Thoracic aorta endothelial cell (primary cell): ENCODE data around the gene NCR2. TPM values are rescaled to one million over a fixed set of nuclear protein-coding genes. Genes with fewer than 3 reads are reported as not detected.

Experiments used
- small RNA-seq: library from RNA; depleted of rRNA; stranded (forward); fragments of <200 nt; gene quantifications from one replicate; pipeline ENCODE3, GENCODE V24; 2012
- total RNA-seq: library from RNA; depleted of rRNA; stranded (reverse); fragments of >200 nt; gene quantifications from 2 replicates; pipeline ENCODE4 v1.2.3, GENCODE V29; 2012

Gene NCR2
- total RNA-seq: not detected in 2 replicates

GRCh38 chr6:41335296-41335695, at the start of gene NCR2:
NCR2 (plus strand) TSS chr6:41335608; CDS start chr6:41335877, 269 bp downstream.

GRCh38 chr6:41286544-41287346, 48.7 kb upstream of the NCR2 start, which contains the start of gene TREM1:
TREM1 (minus strand) TSS chr6:41286682; CDS start chr6:41286655, 27 bp downstream.

Small RNA genes lying within 50 kb of the gene (small RNA-seq; reads per million reads assigned to genes)
- gene RNU6-643P: not detected

Other genes with a start within 250 kb of the NCR2 start
- gene TREML1, start 181.3 kb upstream of the NCR2 start, total RNA-seq: not detected in 2 replicates
- gene TREM2, start 172.5 kb upstream of the NCR2 start, total RNA-seq: not detected in 2 replicates
- not detected in 2 replicates for gene TREML2, start 134.5 kb upstream of the NCR2 start, total RNA-seq
- gene TREML4, start 107.3 kb upstream of the NCR2 start, total RNA-seq: not detected in 2 replicates
- gene TREM1, start 48.9 kb upstream of the NCR2 start, total RNA-seq: not detected in 2 replicates
- gene FOXP4, start 210.8 kb downstream of the NCR2 start, total RNA-seq: 4.7 and 9.0 TPM in 2 replicates